Neuron (in vitro differentiated cells): ENCODE measurements around the gene DPEP2.

Source experiments
- H2AFZ ChIP-seq: one replicate; pipeline ENCODE4 v1.6.1; 2013; ENCODE audit warnings: low read depth, mild to moderate bottlenecking, inconsistent platforms, low read length, moderate library complexity
- H3K27me3 ChIP-seq: one replicate; pipeline ENCODE4 v1.6.1; 2013; ENCODE audit warnings: low read length; ENCODE audit not compliant: insufficient read depth
- H3K36me3 ChIP-seq: one replicate; pipeline ENCODE4 v1.6.1; 2013; ENCODE audit warnings: low read length; ENCODE audit not compliant: insufficient read depth
- H3K4me1 ChIP-seq: one replicate; pipeline ENCODE4 v1.6.1; 2013; ENCODE audit warnings: low read length; ENCODE audit not compliant: insufficient read depth
- H3K4me3 ChIP-seq: 2 replicates; pipeline ENCODE4 v1.5.1; 2013; ENCODE audit warnings: mild to moderate bottlenecking, low read length, moderate library complexity
- H3K9me3 ChIP-seq: one replicate; pipeline ENCODE4 v1.6.1; 2013; ENCODE audit warnings: low read length

The DPEP2 gene

GRCh38 chr16:67965668-67966548 lies 33.4 kb downstream of the DPEP2 start:
- no peaks in the 10 kb centered on the region for H3K27me3 ChIP-seq
- no peaks in the 10 kb centered on the region for H3K36me3 ChIP-seq
- no peaks in the 10 kb centered on the region for H3K9me3 ChIP-seq
- no peak overlapping the region for H2AFZ ChIP-seq
- H3K4me1 ChIP-seq = peaks cover 23% of the 10 kb centered on the region
- H3K4me3 ChIP-seq = no peak overlapping the region

GRCh38 chr16:67964477-67965131 lies 34.7 kb downstream of the DPEP2 start:
- Histone ChIP-seq H3K27me3 (no peaks in the 10 kb centered on the region), H3K4me3 (no peak overlapping the region), H3K4me1 (peaks cover 23% of the 10 kb centered on the region), H3K36me3 (no peaks in the 10 kb centered on the region), H2AFZ (no peak overlapping the region), H3K9me3 (no peaks in the 10 kb centered on the region)

- no peaks in the 10 kb centered on the region for H3K36me3 ChIP-seq
- H2AFZ ChIP-seq = no peak overlapping the region
- no peaks in the 10 kb centered on the region for H3K27me3 ChIP-seq
- H3K4me1 ChIP-seq = peaks cover 19% of the 10 kb centered on the region
- H3K4me3 ChIP-seq = no peak overlapping the region
- H3K9me3 ChIP-seq = no peaks in the 10 kb centered on the region
These were observed 35.5 kb downstream of the DPEP2 start for GRCh38 chr16:67963662-67964321.

GRCh38 chr16:67963292-67963661 lies 36.0 kb downstream of the DPEP2 start:
- no peaks in the 10 kb centered on the region for H3K9me3 ChIP-seq
- H3K4me1 ChIP-seq = peaks cover 18% of the 10 kb centered on the region
- H3K36me3 ChIP-seq = no peaks in the 10 kb centered on the region
- H3K27me3 ChIP-seq = no peaks in the 10 kb centered on the region
- no peak overlapping the region for H2AFZ ChIP-seq
- no peak overlapping the region for H3K4me3 ChIP-seq

- H3K36me3 ChIP-seq = no peaks in the 10 kb centered on the region
- peaks cover 13% of the 10 kb centered on the region for H3K4me1 ChIP-seq
- H3K9me3 ChIP-seq = no peaks in the 10 kb centered on the region
These were observed 37.1 kb downstream of the DPEP2 start for GRCh38 chr16:67962135-67962534.

GRCh38 chr16:67961551-67961957 lies 37.7 kb downstream of the DPEP2 start:
- no peak overlapping the region for H2AFZ ChIP-seq
- H3K27me3 ChIP-seq = no peaks in the 10 kb centered on the region
- peaks cover 7% of the 10 kb centered on the region for H3K4me1 ChIP-seq
- H3K4me3 ChIP-seq = no peak overlapping the region
- no peaks in the 10 kb centered on the region for H3K9me3 ChIP-seq
- H3K36me3 ChIP-seq = no peaks in the 10 kb centered on the region

More at GRCh38 chr16:67962135-67962534, 37.1 kb downstream of the DPEP2 start:
- Histone ChIP-seq H3K4me3 (no peak overlapping the region), H3K27me3 (no peaks in the 10 kb centered on the region), H2AFZ (no peak overlapping the region)

GRCh38 chr16:67959536-67960329 lies 39.6 kb downstream of the DPEP2 start:
- Histone ChIP-seq H2AFZ (no peak overlapping the region), H3K36me3 (no peaks in the 10 kb centered on the region), H3K4me1 (no peaks in the 10 kb centered on the region)

GRCh38 chr16:67957622-67958021 lies 41.7 kb downstream of the DPEP2 start:
- Histone ChIP-seq H3K4me1 (no peaks in the 10 kb centered on the region), H3K9me3 (no peaks in the 10 kb centered on the region), H2AFZ (no peak overlapping the region), H3K27me3 (no peaks in the 10 kb centered on the region), H3K36me3 (peaks cover 2% of the 10 kb centered on the region), H3K4me3 (no peak overlapping the region)

More at GRCh38 chr16:67959536-67960329, 39.6 kb downstream of the DPEP2 start:
- no peaks in the 10 kb centered on the region for H3K27me3 ChIP-seq
- H3K4me3 ChIP-seq = no peak overlapping the region
- H3K9me3 ChIP-seq = no peaks in the 10 kb centered on the region

GRCh38 chr16:67954421-67955196 lies 44.7 kb downstream of the DPEP2 start:
- no peak overlapping the region for H3K4me3 ChIP-seq
- H3K27me3 ChIP-seq = no peaks in the 10 kb centered on the region
- no peak overlapping the region for H2AFZ ChIP-seq
- peaks cover 5% of the 10 kb centered on the region for H3K36me3 ChIP-seq
- H3K9me3 ChIP-seq = no peaks in the 10 kb centered on the region
- H3K4me1 ChIP-seq = no peaks in the 10 kb centered on the region

GRCh38 chr16:67953641-67954375 lies 45.5 kb downstream of the DPEP2 start:
- H3K9me3 ChIP-seq = no peaks in the 10 kb centered on the region
- peaks cover 5% of the 10 kb centered on the region for H3K36me3 ChIP-seq
- no peak overlapping the region for H2AFZ ChIP-seq
- no peak overlapping the region for H3K4me3 ChIP-seq
- H3K27me3 ChIP-seq = no peaks in the 10 kb centered on the region
- H3K4me1 ChIP-seq = no peaks in the 10 kb centered on the region

GRCh38 chr16:67951485-67951884 lies 47.8 kb downstream of the DPEP2 start:
- no peaks in the 10 kb centered on the region for H3K27me3 ChIP-seq

More at GRCh38 chr16:67951485-67951884, 47.8 kb downstream of the DPEP2 start:
- Histone ChIP-seq H3K4me1 (no peaks in the 10 kb centered on the region), H3K36me3 (peaks cover 16% of the 10 kb centered on the region), H3K9me3 (no peaks in the 10 kb centered on the region), H2AFZ (no peak overlapping the region), H3K4me3 (no peak overlapping the region)
